HEK293T (cell line): ENCODE data around the gene C1orf115.
"Not testable (repeated sequence)": the region's sequence is repeated elsewhere in the genome, so short reads cannot be mapped to it uniquely, and the experiment has no call there.

Source experiments
- CTCF ChIA-PET: fragments of 350-600 bp; formaldehyde crosslinking; extraction: SDS; loops from one replicate; lab custom pipeline; 2021; ENCODE audit warnings: antibody characterized with exemption, inconsistent platforms; lab: Yijun Ruan, JAX
- POLR2A ChIA-PET: fragments of 350-600 bp; formaldehyde crosslinking; extraction: SDS; loops from one replicate; lab custom pipeline; 2020; ENCODE audit warnings: antibody characterized with exemption, inconsistent platforms; lab: Yijun Ruan, JAX
- DNase-seq: peaks from one replicate; pipeline ENCODE4 v3.0.0; 2012; ENCODE audit warnings: mixed read lengths; ENCODE audit errors: extremely low spot score
- ARNT ChIP-seq: fragments of 450-650 bp; IDR thresholded peaks from 2 replicates; pipeline ENCODE4 v1.6.1; 2017; ENCODE audit warnings: mild to moderate bottlenecking
- BHLHE40 ChIP-seq: fragments of 450-650 bp; IDR thresholded peaks from 2 replicates; pipeline ENCODE4 v1.6.1; 2016; ENCODE audit warnings: mild to moderate bottlenecking, moderate library complexity, borderline replicate concordance
- CTBP1 ChIP-seq: fragments of 450-650 bp; IDR thresholded peaks from 2 replicates; pipeline ENCODE4 v1.6.1; 2016; ENCODE audit warnings: borderline replicate concordance
- ELF4 ChIP-seq: fragments of 450-650 bp; IDR thresholded peaks from 2 replicates; pipeline ENCODE4 v1.6.1; 2017; ENCODE audit warnings: antibody characterized with exemption
- FOXA1 ChIP-seq: fragments of 450-650 bp; IDR thresholded peaks from 2 replicates; pipeline ENCODE4 v1.6.1; 2016; ENCODE audit warnings: mild to moderate bottlenecking
- FOXK2 ChIP-seq: fragments of 450-650 bp; IDR thresholded peaks from 2 replicates; pipeline ENCODE4 v1.6.1; 2016; ENCODE audit warnings: mild to moderate bottlenecking
- FOXM1 ChIP-seq: fragments of 450-650 bp; IDR thresholded peaks from 2 replicates; pipeline ENCODE4 v1.6.1; 2017; ENCODE audit warnings: mild to moderate bottlenecking, borderline replicate concordance
- HDGF ChIP-seq: fragments of 450-650 bp; IDR thresholded peaks from 2 replicates; pipeline ENCODE4 v1.6.1; 2017; ENCODE audit warnings: antibody characterized with exemption, borderline replicate concordance
- L3MBTL2 ChIP-seq: fragments of 450-650 bp; conservative IDR thresholded peaks from 2 replicates; pipeline ENCODE4 v1.6.1; 2016; ENCODE audit warnings: mild to moderate bottlenecking
- LEF1 ChIP-seq: fragments of 450-650 bp; IDR thresholded peaks from 2 replicates; pipeline ENCODE4 v1.6.1; 2017; ENCODE audit warnings: mild to moderate bottlenecking, borderline replicate concordance
- NFRKB ChIP-seq: fragments of 450-650 bp; IDR thresholded peaks from 2 replicates; pipeline ENCODE4 v1.6.1; 2016; ENCODE audit warnings: mild to moderate bottlenecking, moderate library complexity
- PKNOX1 ChIP-seq: fragments of 450-650 bp; IDR thresholded peaks from 2 replicates; pipeline ENCODE4 v1.6.1; 2016
- SP1 ChIP-seq: fragments of 450-650 bp; IDR thresholded peaks from 2 replicates; pipeline ENCODE4 v1.6.1; 2017
- SUZ12 ChIP-seq: fragments of 450-650 bp; IDR thresholded peaks from 2 replicates; pipeline ENCODE4 v1.6.1; 2016; ENCODE audit warnings: mild to moderate bottlenecking
- TARDBP ChIP-seq: fragments of 450-650 bp; IDR thresholded peaks from 2 replicates; pipeline ENCODE4 v1.6.1; 2016
- ZNF384 ChIP-seq: fragments of 450-650 bp; IDR thresholded peaks from 2 replicates; pipeline ENCODE4 v1.6.1; 2016

C1orf115 gene

DNA sequence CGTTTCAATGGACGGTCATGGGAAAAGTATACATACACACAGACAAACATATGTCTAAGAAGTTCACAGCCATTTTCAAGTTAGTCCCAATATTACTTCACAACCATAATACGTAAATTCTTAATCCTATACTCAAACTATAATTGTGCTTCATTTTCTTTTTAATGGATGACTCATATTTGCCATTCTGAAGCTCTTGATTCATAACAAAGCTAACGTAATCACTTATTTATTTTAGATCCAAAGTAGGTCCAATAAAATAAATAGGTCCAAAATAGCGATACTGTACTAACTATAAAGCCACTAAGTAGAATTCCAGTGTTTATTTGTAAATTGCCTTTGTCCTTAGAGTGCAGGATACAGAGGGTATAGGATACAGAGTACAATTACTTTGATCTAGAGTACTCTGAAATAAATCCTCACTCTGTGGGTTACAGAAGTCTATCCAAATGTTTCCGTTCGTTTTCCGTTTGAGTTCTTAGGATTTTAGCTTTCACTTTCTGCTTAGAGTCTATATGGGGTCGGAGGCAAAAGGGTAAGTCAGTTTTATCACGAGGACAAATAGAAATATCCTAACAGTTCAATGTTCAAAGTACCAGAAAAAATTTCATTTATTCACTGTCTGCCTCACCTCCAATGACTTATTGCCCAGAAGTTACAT, 8.8 kb upstream of the C1orf115 start:
- ChIA-PET POLR2A (no interaction called here), CTCF (interaction anchor here (1.0 kb wide), 1 partner anchor 11 kb away, joined by 4 read pairs; no protein-coding TSS in a partner anchor)
- TF ChIP-seq L3MBTL2 = no peak
- TF ChIP-seq HDGF = no peak
- TF ChIP-seq FOXA1 = no peak
- TF ChIP-seq SP1 = no peak
- no peak for TF ChIP-seq SUZ12
- TF ChIP-seq LEF1 = no peak
- no peak for TF ChIP-seq CTBP1
- no peak for TF ChIP-seq TARDBP
- no peak for TF ChIP-seq FOXK2
- TF ChIP-seq PKNOX1 = no peak
- TF ChIP-seq NFRKB = no peak
- no peak for TF ChIP-seq ARNT
- TF ChIP-seq ZNF384 = no peak
- no peak for TF ChIP-seq ELF4
- no peak for TF ChIP-seq BHLHE40
- TF ChIP-seq FOXM1 = no peak
- DNase-seq = no peak

DNA sequence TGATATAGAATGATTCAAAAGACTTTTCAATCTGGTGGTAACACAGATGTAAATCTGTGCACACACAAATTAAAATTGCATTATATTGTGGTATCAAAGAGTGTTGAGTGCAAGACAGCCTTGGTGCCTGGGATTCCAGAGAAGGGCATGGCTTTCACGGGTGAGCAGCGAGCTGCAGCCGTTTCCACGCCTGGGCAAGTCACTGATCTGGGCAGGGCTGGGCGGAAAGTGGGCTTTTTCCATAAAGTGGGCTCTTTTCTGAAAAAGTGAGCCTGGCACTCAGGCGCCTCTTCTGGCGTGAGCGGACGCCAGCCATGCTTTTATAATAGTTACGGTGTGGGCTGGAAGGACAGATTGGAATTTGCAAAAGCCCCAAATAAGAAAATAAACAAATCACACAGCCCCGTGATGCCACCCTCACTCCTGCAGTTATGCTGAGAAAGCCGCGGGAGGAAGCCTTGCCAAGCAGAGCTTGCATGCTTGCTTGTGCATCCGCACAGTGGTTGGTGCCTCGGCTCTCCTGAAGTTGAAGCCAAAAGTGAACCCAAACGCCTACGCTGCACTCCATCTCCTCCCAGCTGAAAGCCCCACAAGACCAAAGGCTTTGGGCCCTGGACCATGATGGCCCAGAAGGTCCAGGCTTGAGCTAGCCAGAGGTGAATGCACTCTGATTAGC, 7.1 kb upstream of the C1orf115 start:
- TF ChIP-seq PKNOX1 (no peak), CTBP1 (no peak)
- no peak for DNase-seq
- ChIA-PET POLR2A (no interaction called here), CTCF (no interaction called here)

- POLR2A ChIA-PET, DNase-seq, CTCF ChIA-PET: not testable (repeated sequence)
Observed at GRCh38 chr1:220683716-220684115, 6.4 kb upstream of the C1orf115 start.

- DNase-seq = no peak
- ChIA-PET CTCF (interaction anchor here (1.2 kb wide), 1 partner anchor 48 kb away, joined by 3 read pairs; no protein-coding TSS in a partner anchor), POLR2A (no interaction called here)
- TF ChIP-seq L3MBTL2 (no peak), PKNOX1 (no peak), TARDBP (no peak), FOXM1 (no peak), ZNF384 (no peak), SP1 (no peak), LEF1 (no peak), HDGF (no peak), CTBP1 (no peak), NFRKB (no peak), SUZ12 (no peak), ARNT (no peak), BHLHE40 (no peak), ELF4 (no peak), FOXA1 (no peak), FOXK2 (no peak)
Observed at GRCh38 chr1:220684890-220685289, 5.3 kb upstream of the C1orf115 start.

DNA sequence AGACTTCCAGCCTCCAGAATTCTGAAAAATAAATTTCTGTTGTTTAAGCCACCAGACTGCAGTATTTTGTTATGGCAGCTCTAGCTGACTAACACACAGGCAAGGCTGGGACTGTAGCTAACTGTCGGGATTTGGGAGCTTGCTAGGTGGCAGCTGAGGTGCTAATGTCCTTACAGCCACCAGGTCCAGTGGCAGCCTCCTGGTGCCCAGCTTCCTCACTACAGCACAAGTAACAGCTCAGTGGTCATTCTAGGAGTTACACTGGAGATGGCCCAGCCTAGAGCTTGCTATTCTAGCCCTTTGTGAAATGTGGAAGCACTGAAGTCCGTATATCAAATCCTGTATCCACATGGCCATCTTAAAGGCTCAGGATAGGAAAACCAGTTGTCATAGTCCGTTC, 4.3 kb upstream of the C1orf115 start:
- CTCF ChIA-PET = interaction anchor here (1.8 kb wide), 1 partner anchor 47 kb away, joined by 4 read pairs; no protein-coding TSS in a partner anchor
- POLR2A ChIA-PET = no interaction called here
- DNase-seq = peak; percentile 43
- TF ChIP-seq FOXM1 (no peak), CTBP1 (no peak), HDGF (no peak), L3MBTL2 (no peak), LEF1 (no peak)

DNA sequence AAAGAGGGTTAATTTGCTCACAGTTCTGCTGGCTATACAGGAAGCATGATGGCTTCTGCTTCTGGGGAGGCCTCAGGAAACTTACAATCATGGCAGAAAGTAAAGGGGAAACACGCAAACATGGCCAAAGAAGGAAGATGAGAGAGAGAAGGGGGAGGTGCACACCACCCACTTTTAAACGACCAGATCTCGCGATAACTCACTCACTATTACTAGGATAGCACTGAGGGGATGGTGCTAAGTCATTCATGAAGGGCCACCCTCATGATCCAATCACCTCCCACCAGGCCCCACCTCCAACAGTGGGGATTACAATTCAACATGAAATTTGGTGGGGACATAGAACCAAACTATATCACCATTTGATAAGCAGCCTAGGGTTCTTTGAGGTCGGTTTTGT, 2.4 kb upstream of the C1orf115 start:
- ChIA-PET POLR2A (no interaction called here), CTCF (no interaction called here)
- DNase-seq = no peak
- no peak for TF ChIP-seq CTBP1
- no peak for TF ChIP-seq TARDBP
- TF ChIP-seq FOXM1 = no peak
- TF ChIP-seq ARNT = no peak
- TF ChIP-seq SUZ12 = no peak
- no peak for TF ChIP-seq FOXA1
- no peak for TF ChIP-seq PKNOX1
- TF ChIP-seq ELF4 = no peak
- TF ChIP-seq FOXK2 = no peak
- no peak for TF ChIP-seq NFRKB
- no peak for TF ChIP-seq ZNF384
- TF ChIP-seq HDGF = no peak
- TF ChIP-seq LEF1 = no peak
- no peak for TF ChIP-seq L3MBTL2
- no peak for TF ChIP-seq SP1
- TF ChIP-seq BHLHE40 = no peak
